ENCODE data around the gene CPT1C. TPM values are rescaled to one million over a fixed set of nuclear protein-coding genes. Genes with fewer than 3 reads are reported as not detected.

Gene CPT1C
- under 1 TPM in 3 of 4 donors, not detected in 1; 0.26 to 0.97 (median 0.73) TPM for total RNA-seq

DNA sequence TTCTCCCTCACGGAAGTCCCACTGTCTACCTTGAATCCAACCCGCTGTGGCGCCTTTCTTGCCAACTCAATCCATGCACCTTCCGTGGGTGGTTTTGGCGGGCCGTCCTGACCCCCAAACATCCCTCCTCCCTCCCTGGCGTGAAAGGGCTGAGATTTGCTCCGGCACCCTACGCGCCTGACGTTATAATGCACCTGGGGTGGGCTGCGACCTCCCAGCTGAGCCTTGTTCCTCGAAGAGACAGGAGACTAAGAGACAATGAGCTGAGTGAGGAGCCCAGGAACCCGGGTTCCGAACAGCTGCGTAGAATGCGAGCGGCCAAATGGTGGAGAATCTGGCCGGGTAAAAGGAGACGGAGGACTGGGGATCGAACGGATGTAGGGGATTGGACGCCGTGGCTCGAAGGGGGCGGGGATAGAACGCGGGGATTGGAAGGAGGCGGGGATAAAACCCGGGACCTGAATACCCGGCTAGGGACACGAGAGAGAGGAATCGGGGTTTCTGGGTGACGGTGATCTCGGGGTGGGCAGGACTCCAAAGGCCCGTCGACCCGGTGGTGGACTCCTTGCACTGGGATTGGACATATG is at the start of gene CPT1C:
Gene CPT1C, plus strand, starts transcription at position 461 of the 587 bp plus-strand sequence. CDS start 1,137 bp downstream, outside the sequence.
- peak; percentile 49 to 55 for DNase-seq
- H3K4me1 ChIP-seq = peaks cover 10 to 14% of the 10 kb centered on the region in 2 donors
- in situ Hi-C loops (cut with MboI; ENCODE audit: low sequenced_read_pairs in 4 of 4) (no loop called here), intact Hi-C loops (cut with DNase I; ENCODE audit: low total_unique reads) (no loop called here)
- ATAC-seq = peak; percentile 55 to 68
- H3K27ac ChIP-seq = peak within 1 kb of the TSS; percentile 8 to 72 (median 61)
- H3K27me3 ChIP-seq = peaks cover 3 to 17% (median 13%) of the 10 kb centered on the region in 3 donors
- H3K9me3 ChIP-seq = no peaks in the 10 kb centered on the region
- peak in 1 of 2 donors; percentile 64 for TF ChIP-seq POLR2A (IDR thresholded peaks at IDR 0.05)
- TF ChIP-seq, protein P1, sequence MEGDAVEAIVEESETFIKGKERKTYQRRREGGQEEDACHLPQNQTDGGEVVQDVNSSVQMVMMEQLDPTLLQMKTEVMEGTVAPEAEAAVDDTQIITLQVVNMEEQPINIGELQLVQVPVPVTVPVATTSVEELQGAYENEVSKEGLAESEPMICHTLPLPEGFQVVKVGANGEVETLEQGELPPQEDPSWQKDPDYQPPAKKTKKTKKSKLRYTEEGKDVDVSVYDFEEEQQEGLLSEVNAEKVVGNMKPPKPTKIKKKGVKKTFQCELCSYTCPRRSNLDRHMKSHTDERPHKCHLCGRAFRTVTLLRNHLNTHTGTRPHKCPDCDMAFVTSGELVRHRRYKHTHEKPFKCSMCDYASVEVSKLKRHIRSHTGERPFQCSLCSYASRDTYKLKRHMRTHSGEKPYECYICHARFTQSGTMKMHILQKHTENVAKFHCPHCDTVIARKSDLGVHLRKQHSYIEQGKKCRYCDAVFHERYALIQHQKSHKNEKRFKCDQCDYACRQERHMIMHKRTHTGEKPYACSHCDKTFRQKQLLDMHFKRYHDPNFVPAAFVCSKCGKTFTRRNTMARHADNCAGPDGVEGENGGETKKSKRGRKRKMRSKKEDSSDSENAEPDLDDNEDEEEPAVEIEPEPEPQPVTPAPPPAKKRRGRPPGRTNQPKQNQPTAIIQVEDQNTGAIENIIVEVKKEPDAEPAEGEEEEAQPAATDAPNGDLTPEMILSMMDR (IDR thresholded peaks at IDR 0.05 in 4 of 5, conservative IDR thresholded peaks at IDR 0.05 in 1 of 5) = no peak
- H3K4me3 ChIP-seq = peak within 1 kb of the TSS; percentile 50 to 59 (median 54)
- peaks cover 0 to 13% of the 10 kb centered on the region in 2 donors for H3K36me3 ChIP-seq

DNA sequence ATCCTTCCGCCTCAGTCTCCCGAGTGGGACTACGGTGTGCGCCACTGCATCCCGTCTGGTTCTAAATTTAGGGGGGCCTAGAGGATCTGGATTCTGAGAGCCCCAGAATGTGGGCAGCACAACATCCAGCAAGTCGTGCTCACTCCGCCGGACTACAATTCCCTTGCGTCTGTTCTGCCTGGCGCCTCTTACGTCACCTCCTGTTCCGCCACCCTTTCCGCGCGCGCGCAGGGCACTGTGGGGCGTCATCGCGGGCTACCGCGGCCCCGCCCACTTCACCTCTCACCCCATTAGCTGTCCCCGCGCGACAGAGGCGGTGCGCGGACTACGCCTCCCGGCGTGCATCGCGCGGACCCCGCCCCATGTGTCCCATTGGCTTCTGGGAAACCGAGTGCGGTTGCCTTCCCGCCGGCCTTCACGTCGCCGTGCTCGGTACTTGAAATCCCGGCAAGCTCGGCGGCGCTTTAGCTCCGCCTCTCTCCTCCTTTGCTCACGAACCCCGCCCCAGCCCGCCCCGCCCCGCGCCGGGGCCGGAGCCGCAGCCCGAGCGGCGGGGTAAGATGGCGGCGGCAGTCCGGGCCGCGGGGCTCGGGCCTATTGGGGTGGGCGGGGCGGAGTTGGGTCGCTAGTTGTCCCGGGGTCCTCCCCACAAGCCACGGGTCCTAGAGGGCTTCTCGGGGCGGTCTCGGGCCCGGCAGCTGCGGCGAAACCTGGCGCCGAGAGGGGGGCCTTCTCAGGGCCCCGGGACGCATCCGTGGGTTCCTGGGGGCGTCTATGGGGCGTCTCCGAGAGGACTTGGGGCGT is 49.0 kb upstream of the CPT1C start, which contains the start of gene SCAF1:
Gene SCAF1, plus strand, starts transcription at position 522 of the 804 bp plus-strand sequence. CDS start 2,818 bp downstream, outside the sequence.
- Histone ChIP-seq H3K36me3 (peaks cover 0 to 16% of the 10 kb centered on the region in 2 donors), H3K4me3 (peak within 1 kb of the TSS; percentile 76 to 95 (median 84)), H3K27me3 (no peaks in the 10 kb centered on the region), H3K9me3 (no peaks in the 10 kb centered on the region), H3K27ac (peak within 1 kb of the TSS; percentile 93 to 99 (median 97)), H3K4me1 (peaks cover 31 to 37% of the 10 kb centered on the region in 2 donors)
- DNase-seq (peak; percentile 99 to 100), ATAC-seq (peak; percentile 60 to 62)
- TF ChIP-seq, protein P1 (IDR thresholded peaks at IDR 0.05 in 4 of 5, conservative IDR thresholded peaks at IDR 0.05 in 1 of 5) = peak in 1 of 5 experiments; percentile 11
- peak; percentile 92 to 97 for TF ChIP-seq POLR2A (IDR thresholded peaks at IDR 0.05)
- intact Hi-C loops (cut with DNase I; ENCODE audit: low total_unique reads) (loop anchor here (1.0 to 5.0 kb wide), 5 partner anchors 22 to 385 kb away; partner anchors contain the start of genes AKT1S1, NOSIP, PRRG2 and TBC1D17), in situ Hi-C loops (cut with MboI; ENCODE audit: low sequenced_read_pairs in 4 of 4) (no loop called here)

DNA sequence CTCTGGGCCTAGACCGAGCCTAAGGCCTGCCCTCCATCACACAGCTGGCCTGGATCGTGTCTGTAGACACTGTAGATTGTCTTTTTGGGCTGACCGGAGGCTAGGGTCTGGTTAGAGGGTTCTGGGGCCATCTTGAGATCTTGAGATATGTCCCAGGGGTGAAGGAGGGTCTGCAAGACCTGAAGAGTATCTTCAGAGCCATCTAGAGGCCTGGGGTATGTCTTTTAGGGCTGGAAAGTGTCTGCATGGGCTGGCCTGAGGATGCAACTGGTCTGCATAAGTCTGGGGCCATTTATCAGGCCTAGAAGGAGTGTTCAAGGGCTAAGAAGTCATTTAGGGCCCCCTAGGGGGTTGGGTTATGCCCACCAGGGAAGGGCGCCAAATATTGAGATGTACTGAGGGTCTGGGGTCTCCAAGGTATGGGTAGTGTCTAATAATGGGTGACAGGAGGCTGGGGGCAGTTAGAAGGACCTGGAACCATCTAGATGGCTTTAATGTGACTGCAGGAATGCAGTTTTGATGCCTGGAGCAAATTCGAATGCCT is 48.4 kb upstream of the CPT1C start:
- peak overlapping the region; percentile 90 to 99 (median 94) for H3K27ac ChIP-seq
- in situ Hi-C loops (cut with MboI; ENCODE audit: low sequenced_read_pairs in 4 of 4) (no loop called here), intact Hi-C loops (cut with DNase I; ENCODE audit: low total_unique reads) (loop anchor here (1.0 to 5.0 kb wide), 3 partner anchors 22 to 385 kb away; partner anchors contain the start of genes VRK3 and ZNF473)
- peaks cover 31 to 34% of the 10 kb centered on the region in 2 donors for H3K4me1 ChIP-seq
- peaks cover 0 to 22% of the 10 kb centered on the region in 2 donors for H3K36me3 ChIP-seq
- no peaks in the 10 kb centered on the region for H3K9me3 ChIP-seq
- H3K27me3 ChIP-seq = no peaks in the 10 kb centered on the region
- ATAC-seq (no peak), DNase-seq (no peak)
- peak overlapping the region; percentile 76 to 95 (median 84) for H3K4me3 ChIP-seq
- no peak for TF ChIP-seq POLR2A (IDR thresholded peaks at IDR 0.05)

DNA sequence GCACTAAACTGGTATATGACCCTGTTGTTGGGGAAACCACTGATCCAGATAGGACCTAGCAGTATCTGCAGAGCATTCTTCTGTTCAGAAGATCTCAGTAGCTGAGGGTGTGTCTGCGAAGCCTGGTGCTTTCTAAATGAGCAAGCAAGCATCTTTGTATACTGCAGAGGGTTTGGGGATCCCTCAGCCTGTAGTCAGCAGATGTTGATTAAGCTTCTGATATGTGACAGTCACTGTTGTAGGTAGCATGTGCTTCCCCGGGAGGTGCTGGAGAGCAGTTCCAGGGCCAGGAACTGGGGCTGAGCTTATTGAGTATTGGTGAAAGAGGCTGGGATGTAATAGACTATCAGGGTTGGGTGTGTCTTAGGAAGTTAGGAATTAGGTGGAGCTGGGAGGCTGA is 47.5 kb upstream of the CPT1C start:
- DNase-seq (no peak), ATAC-seq (no peak)
- no peak for TF ChIP-seq POLR2A (IDR thresholded peaks at IDR 0.05)
- TF ChIP-seq, protein P1 (IDR thresholded peaks at IDR 0.05 in 4 of 5, conservative IDR thresholded peaks at IDR 0.05 in 1 of 5) = no peak
- Histone ChIP-seq H3K27me3 (no peaks in the 10 kb centered on the region), H3K4me1 (peaks cover 28 to 30% of the 10 kb centered on the region in 2 donors), H3K27ac (peak overlapping the region in 3 of 4 donors; percentile 90 to 99 (median 98)), H3K36me3 (peaks cover 0 to 30% of the 10 kb centered on the region in 2 donors), H3K4me3 (peak overlapping the region in 3 of 4 donors; percentile 76 to 95 (median 92)), H3K9me3 (no peaks in the 10 kb centered on the region)
- intact Hi-C loops (cut with DNase I; ENCODE audit: low total_unique reads) = loop anchor here (5.0 kb wide), 2 partner anchors 164 to 384 kb away; partner anchors contain the start of genes VRK3 and ZNF473
- in situ Hi-C loops (cut with MboI; ENCODE audit: low sequenced_read_pairs in 4 of 4) = no loop called here
